ENCODE results near the gene SEMA4D.

DNA sequence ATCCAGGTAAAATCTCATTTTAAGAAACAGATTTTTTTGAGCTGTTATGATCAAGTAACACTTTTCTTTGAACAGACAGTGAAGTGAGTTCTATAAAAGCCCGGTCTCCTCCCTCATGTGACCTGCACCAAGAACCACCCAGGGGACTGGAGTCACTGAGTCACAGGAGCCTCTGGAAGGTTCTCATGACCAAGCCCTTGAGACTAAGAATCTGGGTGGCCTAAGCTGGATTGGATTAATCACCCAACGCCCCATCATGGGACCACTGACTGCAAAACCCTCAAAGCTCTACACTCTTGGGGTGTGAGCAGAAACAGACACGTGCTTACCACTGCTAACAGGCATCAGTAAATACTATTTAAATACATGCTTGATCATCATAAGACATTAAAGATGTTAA is 131.2 kb downstream of the SEMA4D start:
- TF ChIP-seq POLR2A (IDR thresholded peaks at IDR 0.05): no peak
- TF ChIP-seq CTCF (IDR thresholded peaks at IDR 0.05 in 4 of 5, conservative IDR thresholded peaks at IDR 0.05 in 1 of 5): no peak

Measured in gastrocnemius medialis (tissue), 4 donors.